Sigmoid colon (tissue), 4 donors: Measurements from ENCODE around the gene RFC2.

Experiments
- POLR2A ChIP-seq, 2 donors: fragments of 450-650 bp; IDR thresholded peaks; one replicate each; pipeline ENCODE4 v1.6.1; 2016; ENCODE audit warnings: antibody characterized with exemption in 2 of 2, mild to moderate bottlenecking in 2 of 2, moderate library complexity in 2 of 2
- POLR2AphosphoS5 ChIP-seq, 4 donors: sonication (generic); formaldehyde crosslinking; IDR thresholded peaks; one replicate each; pipeline ENCODE4 v1.6.1; 2017; ENCODE audit warnings: antibody characterized with exemption in 4 of 4
- TF ChIP-seq, protein P1 (sequence below), 4 experiments: fragments of 450-650 bp in 3 of 4; fragments of 200-600 bp in 1 of 4; IDR thresholded peaks; one replicate each; pipeline ENCODE4 v1.5.1; 2016 to 2019; ENCODE audit warnings: antibody characterized with exemption in 4 of 4, mild to moderate bottlenecking in 3 of 4, moderate library complexity in 2 of 4

DNA sequence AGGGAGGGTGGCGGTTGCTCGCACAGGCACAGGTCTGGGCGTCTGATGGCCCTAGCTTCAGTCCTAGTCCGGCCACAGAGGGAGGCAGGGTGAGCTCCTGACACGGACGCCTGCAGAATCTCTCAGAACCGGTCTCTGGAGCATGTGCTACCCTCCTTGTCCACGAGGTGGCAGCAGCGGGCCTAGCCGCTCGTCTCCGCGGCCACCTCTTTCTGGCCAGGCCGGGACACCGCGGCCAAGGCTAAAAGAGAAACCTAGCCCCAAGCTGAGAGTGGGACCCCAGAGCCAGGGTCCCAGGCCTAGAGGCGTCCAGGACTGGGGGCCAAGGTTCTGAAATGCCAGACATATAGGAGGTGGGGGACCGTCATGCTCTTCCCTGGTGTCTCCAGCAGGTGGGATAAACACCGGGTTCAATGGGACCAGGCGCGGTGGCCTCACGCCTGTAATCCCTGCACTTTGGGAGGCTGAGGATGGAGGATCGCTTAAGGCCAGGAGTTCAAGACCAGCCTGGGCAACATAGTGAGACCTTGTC is 47.5 kb downstream of the RFC2 start:
- TF ChIP-seq, protein P1, sequence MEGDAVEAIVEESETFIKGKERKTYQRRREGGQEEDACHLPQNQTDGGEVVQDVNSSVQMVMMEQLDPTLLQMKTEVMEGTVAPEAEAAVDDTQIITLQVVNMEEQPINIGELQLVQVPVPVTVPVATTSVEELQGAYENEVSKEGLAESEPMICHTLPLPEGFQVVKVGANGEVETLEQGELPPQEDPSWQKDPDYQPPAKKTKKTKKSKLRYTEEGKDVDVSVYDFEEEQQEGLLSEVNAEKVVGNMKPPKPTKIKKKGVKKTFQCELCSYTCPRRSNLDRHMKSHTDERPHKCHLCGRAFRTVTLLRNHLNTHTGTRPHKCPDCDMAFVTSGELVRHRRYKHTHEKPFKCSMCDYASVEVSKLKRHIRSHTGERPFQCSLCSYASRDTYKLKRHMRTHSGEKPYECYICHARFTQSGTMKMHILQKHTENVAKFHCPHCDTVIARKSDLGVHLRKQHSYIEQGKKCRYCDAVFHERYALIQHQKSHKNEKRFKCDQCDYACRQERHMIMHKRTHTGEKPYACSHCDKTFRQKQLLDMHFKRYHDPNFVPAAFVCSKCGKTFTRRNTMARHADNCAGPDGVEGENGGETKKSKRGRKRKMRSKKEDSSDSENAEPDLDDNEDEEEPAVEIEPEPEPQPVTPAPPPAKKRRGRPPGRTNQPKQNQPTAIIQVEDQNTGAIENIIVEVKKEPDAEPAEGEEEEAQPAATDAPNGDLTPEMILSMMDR (IDR thresholded peaks at IDR 0.05), result peak; percentile 93 to 99 (median 96)
- TF ChIP-seq POLR2A (IDR thresholded peaks at IDR 0.05) (no peak), POLR2AphosphoS5 (IDR thresholded peaks at IDR 0.05) (peak in 2 of 4 donors; percentile 19 to 29)
